HG03439 (cell line): ENCODE data around the gene SHKBP1.
"Not testable (repeated sequence)": the region's sequence is repeated elsewhere in the genome, so short reads cannot be mapped to it uniquely, and the experiment has no call there.

Experiments
- ATAC-seq: cut with Tn5 transposase; IDR thresholded peaks from one replicate; pipeline ENCODE4 v1.9.1; 2021; ENCODE audit warnings: mild to moderate bottlenecking, moderate library complexity; ENCODE audit not compliant: unreplicated experiment

SHKBP1 gene

DNA sequence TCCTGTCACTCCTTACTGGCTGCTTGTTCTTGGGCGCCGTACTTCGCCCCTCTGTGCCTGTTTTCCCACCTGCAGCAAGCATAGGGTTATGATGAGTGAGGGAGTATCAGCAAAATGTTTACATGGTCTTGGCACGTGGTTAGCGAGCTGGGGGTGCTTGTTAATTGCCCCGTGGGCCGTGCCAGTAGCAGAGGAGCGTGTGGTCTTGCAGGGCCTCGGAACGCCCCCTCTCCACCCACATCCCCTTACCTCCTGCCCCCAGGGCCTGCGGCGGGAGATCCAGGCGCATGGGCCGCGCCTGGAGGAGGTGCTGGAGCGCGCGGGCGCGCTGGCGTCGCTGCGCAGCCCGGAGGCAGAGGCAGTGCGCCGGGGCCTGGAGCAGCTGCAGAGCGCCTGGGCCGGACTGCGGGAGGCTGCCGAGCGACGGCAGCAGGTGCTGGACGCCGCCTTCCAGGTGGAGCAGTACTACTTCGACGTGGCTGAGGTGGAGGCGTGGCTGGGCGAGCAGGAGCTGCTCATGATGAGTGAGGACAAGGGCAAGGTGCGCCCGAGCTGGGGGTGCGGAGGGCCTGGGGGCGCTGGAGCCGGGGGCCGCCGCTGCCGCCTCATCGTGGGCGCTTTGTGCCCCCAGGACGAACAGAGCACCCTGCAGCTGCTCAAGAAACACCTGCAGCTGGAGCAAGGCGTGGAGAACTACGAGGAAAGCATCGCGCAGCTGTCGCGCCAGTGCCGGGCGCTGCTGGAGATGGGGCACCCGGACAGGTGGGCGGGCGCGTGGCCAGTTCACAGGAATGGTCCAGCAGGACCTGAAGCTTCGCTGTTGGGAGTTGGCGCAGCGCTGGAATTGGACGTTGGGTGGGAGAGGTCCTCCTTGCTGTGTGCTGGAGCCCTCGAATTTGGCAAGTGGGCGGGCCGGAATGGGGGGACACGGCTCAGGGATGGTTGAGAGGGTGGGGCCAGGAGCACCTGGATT is 22.5 kb upstream of the SHKBP1 start:
- no peak for ATAC-seq

DNA sequence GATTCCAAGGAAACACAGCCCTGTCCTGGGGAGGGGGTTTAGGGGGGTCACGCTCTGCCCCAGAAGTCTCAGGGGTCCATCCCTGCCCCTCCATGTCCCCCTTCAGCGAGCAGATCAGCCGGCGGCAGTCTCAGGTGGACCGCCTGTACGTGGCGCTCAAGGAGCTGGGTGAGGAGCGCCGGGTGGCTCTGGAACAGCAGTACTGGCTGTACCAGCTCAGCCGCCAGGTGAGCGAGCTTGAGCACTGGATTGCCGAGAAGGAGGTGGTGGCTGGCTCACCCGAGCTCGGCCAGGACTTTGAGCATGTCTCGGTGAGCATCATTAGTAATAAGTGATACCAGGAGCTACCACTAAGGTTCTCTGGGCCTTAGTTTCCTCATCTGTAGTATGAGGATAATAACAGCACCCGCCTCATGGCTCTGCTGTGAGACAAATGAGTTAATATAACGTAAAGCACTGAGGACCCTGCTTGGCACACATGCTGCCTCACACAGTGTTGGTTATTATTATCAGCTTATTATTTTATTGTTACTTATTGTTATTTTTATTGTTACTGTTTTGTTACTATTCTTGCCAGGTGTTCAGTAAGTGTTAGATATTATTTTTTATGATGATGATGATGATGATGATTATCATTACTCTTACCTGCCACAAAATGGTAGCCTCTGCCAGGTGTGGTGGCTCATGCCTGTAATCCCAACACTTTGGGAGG is 20.5 kb upstream of the SHKBP1 start:
- no peak for ATAC-seq

DNA sequence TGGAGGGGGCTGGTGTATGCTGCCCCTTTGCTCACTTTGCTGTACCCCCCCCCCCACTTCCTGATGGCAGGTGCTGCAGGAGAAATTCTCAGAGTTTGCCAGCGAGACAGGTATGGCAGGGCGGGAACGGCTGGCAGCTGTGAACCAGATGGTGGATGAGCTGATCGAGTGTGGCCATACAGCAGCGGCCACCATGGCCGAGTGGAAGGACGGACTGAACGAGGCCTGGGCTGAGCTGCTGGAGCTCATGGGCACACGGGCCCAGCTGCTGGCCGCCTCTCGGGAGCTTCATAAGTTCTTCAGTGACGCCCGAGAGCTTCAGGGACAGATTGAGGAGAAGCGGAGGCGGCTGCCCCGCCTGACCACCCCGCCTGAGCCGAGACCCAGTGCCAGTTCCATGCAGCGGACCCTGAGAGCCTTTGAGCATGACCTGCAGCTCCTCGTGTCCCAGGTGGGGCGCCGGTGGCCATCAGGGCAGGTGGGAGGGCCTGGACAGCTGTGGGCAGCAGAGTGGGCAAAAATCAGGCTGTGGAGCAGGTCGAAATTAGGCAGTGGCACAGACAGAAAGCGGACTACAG is 19.6 kb upstream of the SHKBP1 start:
- no peak for ATAC-seq

DNA sequence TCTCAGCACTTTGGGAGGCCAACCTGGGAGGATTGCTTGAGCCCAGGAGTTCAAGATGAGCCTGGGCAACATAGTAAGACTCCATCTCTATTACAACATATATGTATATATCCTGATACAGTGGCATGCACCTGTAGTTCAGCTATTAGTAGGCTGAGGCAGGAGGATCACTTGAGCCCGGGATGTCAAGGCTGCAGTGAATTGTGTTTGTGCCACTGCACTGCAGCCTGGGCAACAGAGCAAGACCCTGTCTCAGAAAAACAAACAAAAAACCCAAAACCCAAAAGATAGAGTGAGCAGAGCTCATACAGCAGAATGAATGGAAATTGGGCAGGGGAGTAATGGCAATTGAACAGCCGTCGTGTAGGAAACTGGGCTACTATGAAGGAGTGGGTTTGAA is 17.3 kb upstream of the SHKBP1 start:
- ATAC-seq: no peak

DNA sequence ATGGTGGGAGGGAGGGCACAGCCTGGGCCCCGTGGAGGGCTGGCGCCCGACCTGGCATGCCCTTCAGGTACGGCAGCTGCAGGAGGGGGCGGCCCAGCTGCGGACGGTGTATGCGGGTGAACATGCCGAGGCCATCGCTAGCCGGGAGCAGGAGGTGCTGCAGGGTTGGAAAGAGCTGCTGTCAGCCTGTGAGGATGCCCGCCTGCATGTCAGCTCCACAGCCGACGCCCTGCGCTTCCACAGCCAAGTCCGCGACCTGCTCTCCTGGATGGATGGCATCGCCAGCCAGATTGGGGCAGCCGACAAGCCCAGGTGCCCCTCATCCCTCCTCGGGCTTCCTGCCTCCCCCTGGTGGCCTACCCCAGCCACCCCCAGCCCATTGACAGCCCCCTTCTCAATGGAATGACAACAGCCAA is 16.6 kb upstream of the SHKBP1 start:
- ATAC-seq: no peak

DNA sequence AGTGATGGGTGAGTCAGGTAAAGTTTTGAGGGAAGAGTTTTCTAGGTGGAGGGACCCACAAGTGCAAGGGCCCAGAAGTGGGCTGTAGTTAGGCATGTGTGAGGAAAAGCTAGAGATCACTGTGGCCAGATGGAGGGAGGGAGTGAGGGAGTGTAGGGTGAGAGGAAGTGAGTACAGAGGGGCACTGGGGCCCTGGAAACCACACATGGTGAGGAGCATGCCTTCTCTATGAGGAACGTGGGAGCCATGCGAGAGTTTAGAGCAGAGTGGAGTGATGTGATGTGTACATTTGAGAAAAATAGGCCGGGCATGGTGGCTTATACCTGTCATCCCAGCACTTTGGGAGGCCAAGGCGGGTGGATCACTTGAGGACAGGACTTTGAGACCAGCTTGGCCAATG is 14.7 kb upstream of the SHKBP1 start:
- no peak for ATAC-seq

DNA sequence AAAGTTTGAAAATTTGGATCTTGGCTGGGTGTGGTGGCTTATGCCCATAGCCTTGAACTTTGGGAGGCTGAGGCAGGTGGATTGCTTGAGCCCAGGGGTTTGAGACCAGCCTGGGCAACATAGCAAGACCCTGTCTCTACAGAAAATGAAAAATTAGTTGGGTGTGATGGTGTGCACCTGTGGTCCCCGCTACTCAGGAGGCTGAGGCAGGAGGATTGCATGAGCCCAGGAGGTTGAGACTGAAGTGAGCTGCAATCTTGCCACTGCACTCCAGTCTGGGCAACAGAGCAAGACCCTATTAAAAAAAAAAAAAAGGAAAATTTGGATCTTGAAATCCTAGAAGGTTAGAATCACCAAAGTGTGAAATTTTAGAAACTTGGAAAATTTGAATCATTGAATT is 12.1 kb upstream of the SHKBP1 start:
- not testable (repeated sequence) for ATAC-seq

DNA sequence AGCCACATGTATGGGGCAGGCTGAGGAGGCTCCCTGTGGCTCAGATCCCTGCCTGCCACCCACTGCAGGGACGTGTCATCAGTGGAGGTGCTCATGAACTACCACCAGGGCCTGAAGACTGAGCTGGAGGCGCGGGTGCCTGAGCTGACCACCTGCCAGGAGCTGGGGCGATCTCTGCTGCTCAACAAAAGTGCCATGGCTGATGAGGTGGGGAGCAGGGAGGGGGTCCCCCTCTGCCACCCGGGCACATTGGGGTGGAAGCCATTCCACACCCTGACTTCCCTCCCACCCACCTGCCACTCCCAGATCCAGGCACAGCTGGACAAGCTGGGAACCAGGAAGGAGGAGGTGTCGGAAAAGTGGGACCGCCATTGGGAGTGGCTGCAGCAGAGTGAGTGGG is 11.3 kb upstream of the SHKBP1 start:
- ATAC-seq: no peak

DNA sequence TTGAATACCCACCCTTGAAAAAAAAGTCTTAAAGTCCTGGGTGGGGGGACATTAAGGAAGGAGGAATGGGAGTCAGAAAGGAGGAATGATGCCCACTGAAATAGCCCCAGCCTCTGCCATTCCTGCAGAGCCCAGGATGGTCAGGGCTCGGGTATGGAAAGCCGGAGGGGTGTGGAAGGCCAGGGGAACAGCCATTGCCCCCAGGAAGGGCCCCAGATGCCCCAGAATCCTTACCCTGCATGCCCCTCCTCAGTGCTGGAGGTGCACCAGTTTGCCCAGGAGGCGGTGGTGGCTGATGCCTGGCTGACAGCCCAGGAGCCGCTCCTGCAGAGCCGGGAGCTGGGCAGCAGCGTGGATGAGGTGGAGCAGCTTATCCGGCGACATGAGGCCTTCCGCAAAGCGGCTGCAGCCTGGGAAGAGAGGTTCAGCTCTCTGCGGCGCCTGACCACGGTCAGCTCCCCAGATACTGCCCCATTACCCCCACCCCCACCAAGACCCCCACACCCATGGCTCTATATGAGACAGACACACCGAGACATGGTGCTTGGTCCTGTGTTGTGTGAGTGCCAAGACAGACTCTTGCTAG is 10.7 kb upstream of the SHKBP1 start:
- no peak for ATAC-seq

DNA sequence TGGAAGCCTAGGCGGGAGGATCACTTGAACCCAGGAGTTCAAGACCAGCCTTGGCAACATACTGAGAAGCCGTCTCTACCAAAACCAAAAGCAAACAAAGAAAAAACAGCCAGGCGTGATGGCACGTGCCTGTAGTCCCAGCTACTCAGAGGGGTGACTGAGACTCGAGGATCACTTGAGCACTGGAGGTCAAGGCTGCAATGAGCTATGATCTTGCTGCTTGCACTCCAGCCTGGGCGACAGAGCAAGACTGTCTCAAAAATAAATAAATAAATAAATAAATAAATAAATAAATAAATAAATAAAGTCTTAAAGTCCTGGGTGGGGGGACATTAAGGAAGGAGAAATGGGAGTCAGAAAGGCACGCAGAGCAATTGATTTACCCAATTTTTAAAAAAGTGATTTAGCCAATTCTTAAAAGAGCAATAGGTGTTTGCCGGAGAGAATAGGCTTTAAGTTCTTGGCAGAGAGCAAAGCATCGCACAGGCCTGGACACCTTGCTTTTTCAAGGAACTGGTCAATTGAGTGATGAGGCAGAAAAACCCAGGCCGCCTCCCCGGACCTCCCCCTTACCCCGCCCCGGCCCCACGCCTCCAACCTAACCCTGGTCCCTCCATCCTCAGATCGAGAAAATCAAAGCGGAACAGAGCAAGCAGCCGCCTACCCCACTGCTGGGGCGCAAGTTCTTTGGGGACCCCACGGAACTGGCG is 9.5 kb upstream of the SHKBP1 start:
- no peak for ATAC-seq

DNA sequence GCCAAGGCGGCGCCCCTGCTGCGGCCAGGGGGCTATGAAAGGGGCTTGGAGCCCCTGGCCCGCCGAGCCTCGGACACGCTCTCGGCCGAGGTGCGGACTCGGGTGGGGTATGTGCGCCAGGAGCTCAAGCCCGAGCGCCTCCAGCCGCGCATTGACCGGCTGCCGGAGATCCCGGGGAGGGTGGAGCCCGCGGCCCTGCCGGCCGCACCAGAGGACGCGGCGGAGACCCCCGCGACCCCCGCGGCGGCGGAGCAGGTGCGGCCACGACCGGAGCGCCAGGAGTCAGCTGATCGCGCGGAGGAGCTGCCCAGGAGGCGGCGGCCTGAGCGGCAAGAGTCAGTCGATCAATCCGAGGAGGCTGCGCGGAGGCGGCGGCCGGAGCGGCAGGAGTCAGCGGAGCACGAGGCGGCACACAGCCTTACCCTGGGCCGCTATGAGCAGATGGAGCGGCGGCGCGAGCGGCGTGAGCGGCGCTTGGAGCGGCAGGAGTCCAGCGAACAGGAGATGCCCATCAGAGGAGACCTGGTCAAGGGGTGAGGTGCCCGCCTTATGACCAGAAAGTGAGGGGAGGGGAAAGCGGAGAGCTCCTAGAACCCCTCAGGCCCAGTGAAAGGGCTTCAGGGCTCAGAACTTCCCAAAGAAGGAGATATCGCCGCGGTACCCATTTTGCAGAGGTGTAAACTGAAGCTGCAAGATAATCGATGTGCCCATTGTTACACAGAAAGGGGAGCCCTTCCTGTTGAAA is 8.8 kb upstream of the SHKBP1 start:
- ATAC-seq: no peak

DNA sequence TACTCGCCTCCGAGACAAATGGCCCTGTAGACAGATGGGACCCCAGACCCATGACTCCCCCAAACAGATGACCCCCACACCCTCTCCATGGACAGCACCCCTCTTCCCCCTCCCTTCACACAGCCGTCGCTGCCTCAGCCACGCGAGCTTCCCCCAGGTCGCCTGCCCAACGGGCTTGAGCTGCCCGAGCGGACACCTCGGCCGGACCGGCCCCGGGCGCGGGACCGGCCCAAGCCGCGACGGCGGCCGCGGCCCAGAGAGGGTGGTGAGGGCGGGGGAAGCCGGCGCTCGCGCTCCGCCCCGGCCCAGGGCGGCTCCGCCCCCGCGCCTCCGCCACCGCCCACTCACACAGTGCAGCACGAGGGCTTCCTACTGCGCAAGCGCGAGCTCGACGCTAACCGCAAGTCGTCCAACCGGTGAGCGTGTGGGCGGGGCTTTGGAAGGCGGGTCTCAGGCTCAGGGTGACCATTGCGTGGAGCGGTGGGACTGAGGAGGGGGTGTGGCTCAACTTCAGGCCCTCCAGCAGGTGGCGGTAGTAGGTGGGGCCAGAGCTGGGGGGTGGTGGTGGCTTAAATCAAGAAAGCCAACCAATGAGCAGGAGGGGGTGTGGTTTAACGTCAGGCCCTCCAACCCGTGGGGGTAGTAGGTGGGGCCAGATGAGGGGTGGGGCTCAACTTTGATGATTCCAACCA is 6.2 kb upstream of the SHKBP1 start:
- ATAC-seq: peak; percentile 93

DNA sequence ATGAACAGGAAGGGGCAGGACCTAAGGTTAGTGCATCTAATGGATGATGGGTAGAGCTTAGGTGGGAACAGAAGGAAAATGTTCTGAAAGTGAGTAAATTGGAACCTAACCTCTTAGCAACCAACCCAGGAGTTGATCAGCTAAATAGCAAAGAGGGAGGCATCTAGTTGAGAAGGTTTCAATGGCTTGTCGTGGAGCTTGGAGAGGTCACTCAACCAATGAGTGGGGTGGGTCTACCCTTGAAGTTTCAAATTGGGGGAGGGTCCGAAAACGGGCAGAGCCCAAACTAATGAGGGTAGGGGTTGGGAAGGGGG is 5.7 kb upstream of the SHKBP1 start:
- no peak for ATAC-seq

DNA sequence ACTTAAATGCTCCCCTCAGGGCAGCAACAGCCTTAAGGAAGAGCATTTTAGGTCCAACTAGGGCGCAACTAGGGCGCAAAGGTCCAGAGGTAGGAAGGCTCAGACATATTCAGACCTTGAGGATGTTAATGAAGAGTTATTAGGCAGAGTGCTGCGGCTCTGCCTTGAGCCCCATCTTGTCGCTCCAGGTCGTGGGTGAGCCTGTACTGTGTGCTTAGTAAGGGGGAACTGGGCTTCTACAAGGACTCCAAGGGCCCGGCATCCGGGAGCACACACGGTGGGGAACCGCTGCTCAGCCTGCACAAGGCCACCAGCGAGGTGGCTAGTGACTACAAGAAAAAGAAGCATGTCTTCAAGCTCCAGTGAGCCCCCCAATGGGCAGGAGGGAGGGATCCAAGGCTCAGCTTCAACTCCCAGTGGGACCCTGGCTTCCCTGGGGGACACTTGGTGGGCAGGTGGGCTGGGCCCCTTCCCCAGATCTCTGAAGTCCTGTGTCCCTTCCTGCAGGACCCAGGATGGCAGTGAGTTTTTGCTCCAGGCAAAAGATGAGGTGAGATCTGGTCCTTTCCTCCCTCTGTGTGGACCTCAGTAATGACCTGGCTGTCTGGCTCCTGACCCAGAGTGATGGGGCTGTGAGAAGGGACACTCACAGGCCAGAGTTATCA is 4.7 kb upstream of the SHKBP1 start:
- ATAC-seq: no peak

DNA sequence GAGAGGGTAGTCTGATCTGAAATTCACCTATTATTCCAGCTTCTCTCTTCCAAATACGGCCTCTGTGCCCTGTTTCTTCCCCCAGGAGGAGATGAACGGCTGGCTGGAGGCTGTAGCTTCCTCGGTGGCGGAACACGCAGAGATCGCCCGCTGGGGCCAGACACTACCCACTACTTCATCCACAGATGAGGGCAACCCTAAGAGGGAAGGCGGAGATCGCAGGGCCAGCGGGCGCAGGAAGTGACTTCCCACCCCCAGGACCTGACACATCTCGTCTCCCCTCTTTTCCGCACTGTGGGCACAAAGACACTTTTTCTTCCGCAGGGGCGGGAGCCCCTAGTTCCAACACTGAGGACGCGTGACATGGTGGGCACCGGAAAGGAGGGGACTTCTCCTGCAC is 1.3 kb upstream of the SHKBP1 start:
- ATAC-seq: no peak

DNA sequence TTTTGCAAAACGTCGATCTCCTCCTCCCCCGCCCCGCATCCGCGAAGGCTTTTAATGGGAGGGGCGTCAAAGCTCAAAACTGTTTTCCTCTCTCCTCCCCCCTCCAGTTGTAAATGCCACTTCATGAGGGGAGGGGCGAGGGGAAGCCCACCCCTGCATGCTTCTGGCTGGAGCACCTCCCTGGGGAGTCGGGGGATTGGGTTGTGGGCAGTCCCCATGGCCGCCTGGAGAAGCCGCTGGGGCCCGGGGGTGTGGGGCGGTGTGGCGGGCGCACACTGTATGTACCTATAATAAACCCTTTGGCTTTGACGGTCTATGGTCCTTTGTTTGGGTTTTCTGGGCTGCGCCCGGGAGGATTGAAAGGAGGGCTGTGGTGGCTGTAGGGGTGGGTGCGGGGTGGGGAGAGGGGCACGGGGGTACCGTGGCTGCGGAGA is 505 bp upstream of the SHKBP1 start:
- no peak for ATAC-seq

DNA sequence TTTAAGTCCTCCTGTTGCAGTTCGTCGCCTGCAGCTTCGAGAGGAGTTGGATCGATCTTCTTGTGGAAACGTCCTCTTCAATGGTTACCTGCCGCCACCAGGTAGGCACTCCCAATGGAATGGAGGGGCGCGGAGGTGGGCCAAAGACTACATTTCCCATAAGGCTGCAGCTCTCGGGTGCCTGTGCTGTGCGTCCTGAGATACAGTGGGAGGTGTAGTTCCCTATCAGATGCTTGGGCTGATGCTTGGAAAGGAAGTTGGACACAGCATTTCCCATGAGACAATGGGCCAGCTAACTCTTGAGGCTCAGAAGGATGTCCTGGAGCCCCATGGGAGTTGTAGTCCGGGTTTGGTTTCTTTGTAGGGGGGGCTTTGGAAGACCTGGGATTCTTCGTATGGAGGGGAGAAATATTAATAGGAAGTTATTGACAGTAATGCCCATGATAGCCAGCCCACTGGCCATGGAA is 1.8 kb downstream of the SHKBP1 start:
- ATAC-seq: no peak

DNA sequence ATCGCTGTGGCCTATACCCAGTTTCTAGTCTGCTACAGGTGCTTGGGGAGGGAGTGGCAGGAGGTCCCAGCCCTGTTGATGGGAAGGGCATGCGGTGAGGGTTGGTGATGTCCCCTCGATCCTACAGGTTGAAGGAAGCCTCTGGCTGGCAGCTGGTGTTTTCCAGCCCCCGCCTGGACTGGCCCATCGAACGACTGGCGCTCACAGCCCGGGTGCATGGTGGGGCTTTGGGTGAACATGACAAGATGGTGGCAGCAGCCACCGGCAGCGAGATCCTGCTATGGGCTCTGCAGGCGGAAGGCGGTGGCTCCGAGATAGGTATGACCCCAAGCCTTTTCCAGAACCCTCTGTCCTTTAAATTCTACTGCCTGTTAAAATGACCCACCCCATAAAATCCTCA is 3.9 kb downstream of the SHKBP1 start:
- no peak for ATAC-seq

DNA sequence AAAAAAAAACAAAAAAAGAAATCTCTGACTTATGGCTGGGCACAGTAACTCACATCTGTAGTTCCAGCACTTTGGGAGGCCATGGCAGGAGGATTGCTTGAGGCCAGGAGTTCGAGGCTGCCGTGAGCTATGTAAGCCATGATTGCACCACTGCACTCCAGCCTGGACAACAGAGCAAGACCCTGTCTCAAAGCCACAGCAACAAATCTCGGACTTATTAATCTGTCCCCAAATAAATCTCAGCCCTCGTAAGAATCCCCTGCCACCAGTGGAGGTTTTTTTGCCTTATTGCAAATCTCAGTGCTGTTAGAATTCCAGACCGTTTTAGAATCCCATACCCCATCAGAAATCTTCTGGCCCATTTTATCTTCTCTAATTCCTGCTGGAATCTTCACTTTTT is 4.9 kb downstream of the SHKBP1 start:
- no peak for ATAC-seq
